Adrenal gland (tissue), 12 donors: ENCODE data around the gene PGM3. TPM values are rescaled to one million over a fixed set of nuclear protein-coding genes. Genes with fewer than 3 reads are reported as not detected.

ENCODE experiments used
- DNase-seq, 7 donors: peaks; one replicate each; pipeline ENCODE4 v3.0.0-alpha.2; 2019 to 2020
- H3K27ac ChIP-seq, 5 donors: fragments of 200-600 bp; sonication (generic) in 4 of 5; 1 replicate in 3 of 5; 2 replicates in 2 of 5; pipeline versions ENCODE4 v1.5.1 to v1.8.0; 2016 to 2020; ENCODE audit warnings: mild to moderate bottlenecking in 1 of 5
- H3K27me3 ChIP-seq: fragments of 200-600 bp; 2 replicates; pipeline ENCODE4 v1.8.0; 2021
- H3K36me3 ChIP-seq, 2 donors: fragments of 200-600 bp; replicated peaks in 1 of 2; 1 replicate in 1 of 2; 2 replicates in 1 of 2; pipeline versions ENCODE4 v1.5.1 to v1.8.0; 2018 to 2022
- H3K4me1 ChIP-seq, 2 donors: fragments of 200-600 bp; replicated peaks in 1 of 2; 1 replicate in 1 of 2; 2 replicates in 1 of 2; pipeline versions ENCODE4 v1.5.1 to v1.8.0; 2018 to 2021
- H3K4me3 ChIP-seq, 4 donors: fragments of 200-600 bp; sonication (generic) in 3 of 4; one replicate each; pipeline ENCODE4 v1.5.1; 2016 to 2018
- H3K9me3 ChIP-seq, 3 donors: fragments of 200-600 bp; sonication (generic) in 1 of 3; replicated peaks in 1 of 3; 1 replicate in 2 of 3; 2 replicates in 1 of 3; pipeline versions ENCODE4 v1.5.1 to v1.8.0; 2016 to 2021
- POLR2A ChIP-seq, 2 donors: fragments of 450-650 bp; IDR thresholded peaks; one replicate each; pipeline ENCODE4 v1.6.1; 2017; ENCODE audit warnings: antibody characterized with exemption in 2 of 2, mild to moderate bottlenecking in 2 of 2, moderate library complexity in 1 of 2
- WGBS, 4 donors: extraction: QIAGEN DNeasy Blood & Tissue Kit in 2 of 4; methylation state at CpG; one replicate each; pipeline versions ENCODE4 v1.1.5 to v1.1.7; 2013 to 2017; 5-methylcytosine and 5-hydroxymethylcytosine counted together
- intact Hi-C, 2 donors: fragments of 100-400 bp; cut with DNase I; formaldehyde crosslinking; loops; one replicate each; pipeline versions ENCODE4 v1.14.1 to v1.15.0; 2022 to 2023
- polyA plus RNA-seq, 3 donors: library from polyadenylated mRNA; stranded (reverse); fragments of 200-250 nt in 2 of 3; fragments of 350-450 nt in 1 of 3; fragmentation: Illumina TruSeq in 1 of 3; extraction: RNeasy Lipid Tissue Mini Kit (QIAGEN cat#74804) in 1 of 3; gene quantifications; one replicate each; pipeline ENCODE4 v1.2.3, GENCODE V29; 2013 to 2014
- total RNA-seq, 9 donors: library from RNA; depleted of rRNA in 4 of 9; stranded (reverse); fragments of >200 nt in 4 of 9; fragments of 120-200 nt in 1 of 9; fragmentation: NEBNext Ultra II Directional in 1 of 9; extraction: Animal tissue kit (Norgen Biotek cat#: 25700) in 1 of 9; gene quantifications; one replicate each; pipeline versions ENCODE4 v1.1.0 to v1.2.4, GENCODE V29; 2013 to 2023
- TF ChIP-seq, protein P1 (sequence below), 6 experiments: fragments of 450-650 bp in 4 of 6; fragments of 200-600 bp in 2 of 6; sonication (generic) in 1 of 6; IDR thresholded peaks; 1 replicate in 5 of 6; 2 replicates in 1 of 6; pipeline versions ENCODE4 v1.5.1 to v1.8.0; 2016 to 2021; ENCODE audit warnings: antibody characterized with exemption in 6 of 6, mild to moderate bottlenecking in 2 of 6, moderate library complexity in 1 of 6
- donor health status: healthy with polysubstance abuse.
- donor health status: Bipolar disorder and iron deficiency.
- donor health status: DM: yes; HTN: yes; CAD: no.
- donor health status: DM: no; HTN: no; CAD: no.
- donor health status: DM: no; HTN: no; CAD: no.
- donor health status: DM: yes; HTN: yes; CAD: no.

PGM3 gene
- total and polyA plus RNA-seq, 12 donors: 14.7 to 124 (median 40.4) TPM

GRCh38 chr6:83190626-83191025 lies 2.4 kb downstream of the PGM3 start:
- Histone ChIP-seq H3K36me3 (peaks cover 0 to 19% of the 10 kb centered on the region in 2 donors), H3K27me3 (no peaks in the 10 kb centered on the region), H3K27ac (no peak overlapping the region), H3K9me3 (no peaks in the 10 kb centered on the region), H3K4me1 (peaks cover 0 to 46% of the 10 kb centered on the region in 2 donors), H3K4me3 (no peak overlapping the region)
- intact Hi-C loops: no loop called here
- no peak for DNase-seq
- TF ChIP-seq POLR2A (IDR thresholded peaks at IDR 0.05): no peak
- TF ChIP-seq, protein P1, sequence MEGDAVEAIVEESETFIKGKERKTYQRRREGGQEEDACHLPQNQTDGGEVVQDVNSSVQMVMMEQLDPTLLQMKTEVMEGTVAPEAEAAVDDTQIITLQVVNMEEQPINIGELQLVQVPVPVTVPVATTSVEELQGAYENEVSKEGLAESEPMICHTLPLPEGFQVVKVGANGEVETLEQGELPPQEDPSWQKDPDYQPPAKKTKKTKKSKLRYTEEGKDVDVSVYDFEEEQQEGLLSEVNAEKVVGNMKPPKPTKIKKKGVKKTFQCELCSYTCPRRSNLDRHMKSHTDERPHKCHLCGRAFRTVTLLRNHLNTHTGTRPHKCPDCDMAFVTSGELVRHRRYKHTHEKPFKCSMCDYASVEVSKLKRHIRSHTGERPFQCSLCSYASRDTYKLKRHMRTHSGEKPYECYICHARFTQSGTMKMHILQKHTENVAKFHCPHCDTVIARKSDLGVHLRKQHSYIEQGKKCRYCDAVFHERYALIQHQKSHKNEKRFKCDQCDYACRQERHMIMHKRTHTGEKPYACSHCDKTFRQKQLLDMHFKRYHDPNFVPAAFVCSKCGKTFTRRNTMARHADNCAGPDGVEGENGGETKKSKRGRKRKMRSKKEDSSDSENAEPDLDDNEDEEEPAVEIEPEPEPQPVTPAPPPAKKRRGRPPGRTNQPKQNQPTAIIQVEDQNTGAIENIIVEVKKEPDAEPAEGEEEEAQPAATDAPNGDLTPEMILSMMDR (IDR thresholded peaks at IDR 0.05): no peak
- 88 to 98% (median 91%) methylated on average over 6 of the region's 6 CpGs for WGBS, 4 donors

DNA sequence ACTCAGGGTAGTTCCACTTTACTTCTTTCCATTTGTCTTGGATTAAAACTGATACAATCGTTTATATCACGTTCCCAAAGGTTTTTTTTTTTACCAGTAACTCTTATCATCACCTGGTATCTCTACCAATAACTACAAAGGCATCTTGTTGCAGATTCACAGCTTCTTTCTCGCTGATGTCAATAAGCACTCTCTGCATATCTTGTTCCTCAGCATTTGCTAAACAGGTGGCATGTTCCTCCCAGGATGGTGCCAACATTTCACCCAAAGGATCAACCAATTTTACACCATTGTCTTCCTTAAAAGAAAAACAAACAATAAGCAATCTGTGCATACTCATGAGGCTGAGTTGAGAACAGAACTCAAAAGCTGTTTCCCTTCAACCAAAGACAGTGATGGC lies 4.6 kb downstream of the PGM3 start:
- H3K36me3 ChIP-seq: peaks cover 0 to 30% of the 10 kb centered on the region in 2 donors
- intact Hi-C loops: no loop called here
- no peaks in the 10 kb centered on the region for H3K9me3 ChIP-seq
- H3K4me1 ChIP-seq: peaks cover 0 to 37% of the 10 kb centered on the region in 2 donors
- no peak overlapping the region for H3K4me3 ChIP-seq
- no peak for DNase-seq
- WGBS, 4 donors: 79 to 90% (median 83%) methylated on average over 3 of the region's 3 CpGs
- no peaks in the 10 kb centered on the region for H3K27me3 ChIP-seq
- no peak overlapping the region for H3K27ac ChIP-seq
- TF ChIP-seq, protein P1 (IDR thresholded peaks at IDR 0.05): no peak
- TF ChIP-seq POLR2A (IDR thresholded peaks at IDR 0.05): no peak

DNA sequence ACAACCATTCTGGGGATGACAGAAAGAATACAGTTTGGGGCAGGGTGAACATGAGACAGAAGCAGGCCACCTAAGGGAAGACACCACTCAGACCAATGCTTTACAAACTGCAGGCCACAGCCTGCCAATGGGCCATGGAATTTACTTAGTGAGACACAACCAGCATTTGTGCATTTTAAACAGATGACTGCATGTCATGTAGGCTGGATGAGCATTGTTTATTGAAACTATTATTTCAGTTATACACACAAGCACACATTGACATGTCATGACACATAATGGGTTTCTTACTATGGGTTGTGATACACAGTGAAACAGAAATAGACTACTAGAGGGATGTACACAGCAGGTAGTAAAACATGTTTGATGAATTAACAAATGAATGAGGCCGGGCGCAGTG lies 8.0 kb downstream of the PGM3 start:
- Histone ChIP-seq H3K9me3 (no peaks in the 10 kb centered on the region), H3K36me3 (peaks cover 0 to 56% of the 10 kb centered on the region in 2 donors), H3K27ac (no peak overlapping the region), H3K27me3 (no peaks in the 10 kb centered on the region), H3K4me1 (peaks cover 0 to 27% of the 10 kb centered on the region in 2 donors), H3K4me3 (no peak overlapping the region)
- intact Hi-C loops: no loop called here
- TF ChIP-seq POLR2A (IDR thresholded peaks at IDR 0.05): no peak
- TF ChIP-seq, protein P1 (IDR thresholded peaks at IDR 0.05): no peak
- no peak for DNase-seq
- WGBS, 4 donors: 88 to 100% (median 98%) methylated on average over 2 of the region's 2 CpGs

DNA sequence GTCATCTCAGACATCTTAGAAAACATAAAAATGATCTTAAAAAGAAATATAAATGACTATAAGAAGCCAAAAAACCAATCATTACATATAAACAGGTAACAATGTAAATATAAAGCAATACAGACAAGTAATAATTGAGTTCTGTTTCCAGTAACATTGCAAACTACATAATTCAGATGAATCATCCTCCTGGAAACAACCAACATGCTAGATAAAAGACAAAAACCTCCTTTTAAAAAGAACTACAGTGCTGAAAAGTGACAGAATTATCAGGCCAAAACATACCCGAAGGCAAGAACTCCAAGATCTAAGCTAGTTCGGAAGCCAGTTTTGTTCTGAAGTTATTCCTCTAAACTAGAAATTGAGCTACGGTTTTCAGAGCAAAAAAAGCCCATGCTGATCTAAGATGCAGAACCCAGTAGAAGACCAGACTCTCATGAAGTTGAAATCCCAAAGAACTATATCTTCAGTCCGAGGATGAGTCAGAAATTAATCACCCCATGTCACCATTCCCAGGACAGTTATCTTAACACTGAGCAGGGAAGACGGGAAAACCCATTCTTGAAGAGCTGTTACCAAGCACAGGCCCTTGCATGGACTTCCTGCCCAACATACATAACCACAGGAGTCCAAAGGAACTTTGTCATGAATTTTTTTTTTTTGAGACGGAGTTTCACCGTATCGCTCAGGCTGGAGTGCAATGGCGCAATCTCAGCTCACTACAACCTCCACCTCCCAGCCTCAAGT lies 9.8 kb downstream of the PGM3 start:
- Histone ChIP-seq H3K27ac (peak overlapping the region in 4 of 5 donors; percentile 42 to 71 (median 63)), H3K9me3 (no peaks in the 10 kb centered on the region), H3K36me3 (peaks cover 0 to 60% of the 10 kb centered on the region in 2 donors), H3K4me3 (no peak overlapping the region), H3K27me3 (no peaks in the 10 kb centered on the region), H3K4me1 (peaks cover 0 to 23% of the 10 kb centered on the region in 2 donors)
- peak in 5 of 7 donors; percentile 29 to 49 (median 39) for DNase-seq
- TF ChIP-seq POLR2A (IDR thresholded peaks at IDR 0.05): no peak
- TF ChIP-seq, protein P1 (IDR thresholded peaks at IDR 0.05): no peak
- intact Hi-C loops: no loop called here
- 46 to 65% (median 53%) methylated on average over 9 of the region's 9 CpGs for WGBS, 4 donors
